Fibroblast of lung (primary cell): ENCODE measurements around the gene ACD. TPM values are rescaled to one million over a fixed set of nuclear protein-coding genes. Genes with fewer than 3 reads are reported as not detected.

Source experiments
- DNase-seq, 2 donors: peaks; one replicate each; pipeline versions ENCODE4 v3.0.0 to v3.0.0-alpha.2; 2010; ENCODE audit warnings: low read depth in 2 of 2
- H2AFZ ChIP-seq: 2 replicates; pipeline ENCODE4 v1.5.1; 2012; ENCODE audit warnings: low read length, control low read depth, inconsistent platforms
- H3K27ac ChIP-seq: 2 replicates; pipeline ENCODE4 v1.5.1; 2011; ENCODE audit warnings: low read length, control low read depth; ENCODE audit not compliant: insufficient read depth
- H3K27me3 ChIP-seq: 2 replicates; pipeline ENCODE4 v1.5.1; 2011; ENCODE audit warnings: mild to moderate bottlenecking, low read length; ENCODE audit not compliant: control insufficient read depth, insufficient read depth
- H3K36me3 ChIP-seq: 2 replicates; pipeline ENCODE4 v1.5.1; 2011; ENCODE audit warnings: low read length; ENCODE audit not compliant: control insufficient read depth, insufficient read depth
- H3K4me1 ChIP-seq: 2 replicates; pipeline ENCODE4 v1.5.1; 2011; ENCODE audit warnings: low read length; ENCODE audit not compliant: control insufficient read depth, insufficient read depth; ENCODE audit errors: extremely low read depth
- H3K4me2 ChIP-seq: 2 replicates; pipeline ENCODE4 v1.5.1; 2011; ENCODE audit warnings: low read length, control low read depth; ENCODE audit not compliant: insufficient read depth; ENCODE audit errors: extremely low read depth
- H3K4me3 ChIP-seq, 4 experiments: fragments of 200-600 bp in 1 of 4; sonication (generic) in 1 of 4; replicated peaks in 1 of 4; 2 replicates each; pipeline ENCODE4 v1.5.1; 2011 to 2016; ENCODE audit warnings: low read length in 4 of 4, low read depth in 3 of 4, mild to moderate bottlenecking in 3 of 4, control low read depth in 2 of 4, inconsistent platforms in 1 of 4, mixed read lengths in 1 of 4; ENCODE audit not compliant: insufficient read depth in 1 of 4; ENCODE audit errors: control extremely low read depth in 1 of 4
- H3K79me2 ChIP-seq: 2 replicates; pipeline ENCODE4 v1.5.1; 2012; ENCODE audit warnings: mild to moderate bottlenecking, low read length, inconsistent platforms; ENCODE audit not compliant: control insufficient read depth, insufficient read depth
- H3K9ac ChIP-seq: 2 replicates; pipeline ENCODE4 v1.5.1; 2011; ENCODE audit warnings: mild to moderate bottlenecking, low read length, control low read depth; ENCODE audit not compliant: insufficient read depth
- H3K9me3 ChIP-seq: 2 replicates; pipeline ENCODE4 v1.5.1; 2012; ENCODE audit warnings: low read depth, low read length; ENCODE audit not compliant: control insufficient read depth, insufficient read depth
- H4K20me1 ChIP-seq: 2 replicates; pipeline ENCODE4 v1.5.1; 2011; ENCODE audit warnings: low read length; ENCODE audit not compliant: control insufficient read depth, insufficient read depth; ENCODE audit errors: extremely low read depth
- EZH2 ChIP-seq: IDR thresholded peaks from 2 replicates; pipeline ENCODE4 v1.5.1; 2012; ENCODE audit warnings: low read length, control low read depth, mild to moderate bottlenecking; ENCODE audit errors: missing control alignments
- polyA plus RNA-seq, 2 donors: library from polyadenylated mRNA; depleted of rRNA in 1 of 2; stranded (reverse) in 1 of 2; unstranded in 1 of 2; fragments of >200 nt; gene quantifications; 2 replicates each; pipeline ENCODE4 v1.2.1, GENCODE V29; 2011 to 2012; ENCODE audit warnings: missing spikeins in 1 of 2
- total RNA-seq: library from RNA; depleted of rRNA; stranded (reverse); fragments of >200 nt; gene quantifications from 2 replicates; pipeline ENCODE4 v1.2.1, GENCODE V29; 2014
- TF ChIP-seq, protein P1 (sequence below), 2 donors: IDR thresholded peaks in 1 of 2; conservative IDR thresholded peaks in 1 of 2; 1 replicate in 1 of 2; 2 replicates in 1 of 2; pipeline ENCODE4 v1.5.1; 2011 to 2012; ENCODE audit warnings: low read length in 2 of 2, control low read depth in 1 of 2, inconsistent platforms in 1 of 2, low read depth in 1 of 2, mild to moderate bottlenecking in 1 of 2

Gene ACD
- total and polyA plus RNA-seq, 2 donors (not counting 1 experiment from before 2014, with no cell fraction given): 7.9 to 9.2 TPM

DNA sequence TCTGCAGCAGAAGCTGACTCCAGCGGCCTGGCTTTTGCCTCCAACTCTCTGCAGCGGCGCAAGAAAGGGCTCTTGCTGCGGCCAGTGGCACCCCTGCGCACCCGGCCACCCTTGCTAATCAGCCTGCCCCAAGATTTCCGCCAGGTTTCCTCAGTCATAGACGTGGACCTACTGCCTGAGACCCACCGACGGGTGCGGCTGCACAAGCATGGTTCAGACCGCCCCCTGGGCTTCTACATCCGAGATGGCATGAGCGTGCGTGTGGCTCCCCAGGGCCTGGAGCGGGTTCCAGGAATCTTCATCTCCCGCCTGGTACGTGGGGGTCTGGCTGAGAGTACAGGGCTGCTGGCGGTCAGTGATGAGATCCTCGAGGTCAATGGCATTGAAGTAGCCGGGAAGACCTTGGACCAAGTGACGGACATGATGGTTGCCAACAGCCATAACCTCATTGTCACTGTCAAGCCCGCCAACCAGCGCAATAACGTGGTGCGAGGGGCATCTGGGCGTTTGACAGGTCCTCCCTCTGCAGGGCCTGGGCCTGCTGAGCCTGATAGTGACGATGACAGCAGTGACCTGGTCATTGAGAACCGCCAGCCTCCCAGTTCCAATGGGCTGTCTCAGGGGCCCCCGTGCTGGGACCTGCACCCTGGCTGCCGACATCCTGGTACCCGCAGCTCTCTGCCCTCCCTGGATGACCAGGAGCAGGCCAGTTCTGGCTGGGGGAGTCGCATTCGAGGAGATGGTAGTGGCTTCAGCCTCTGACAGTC is 2.0 kb upstream of the ACD start:
- H4K20me1 ChIP-seq: no peaks in the 10 kb centered on the region
- no peak overlapping the region for H3K9ac ChIP-seq
- no peaks in the 10 kb centered on the region for H3K27me3 ChIP-seq
- no peaks in the 10 kb centered on the region for H3K79me2 ChIP-seq
- DNase-seq: no peak
- no peak overlapping the region for H2AFZ ChIP-seq
- H3K4me3 ChIP-seq: no peak overlapping the region
- H3K9me3 ChIP-seq: no peaks in the 10 kb centered on the region
- TF ChIP-seq, protein P1, sequence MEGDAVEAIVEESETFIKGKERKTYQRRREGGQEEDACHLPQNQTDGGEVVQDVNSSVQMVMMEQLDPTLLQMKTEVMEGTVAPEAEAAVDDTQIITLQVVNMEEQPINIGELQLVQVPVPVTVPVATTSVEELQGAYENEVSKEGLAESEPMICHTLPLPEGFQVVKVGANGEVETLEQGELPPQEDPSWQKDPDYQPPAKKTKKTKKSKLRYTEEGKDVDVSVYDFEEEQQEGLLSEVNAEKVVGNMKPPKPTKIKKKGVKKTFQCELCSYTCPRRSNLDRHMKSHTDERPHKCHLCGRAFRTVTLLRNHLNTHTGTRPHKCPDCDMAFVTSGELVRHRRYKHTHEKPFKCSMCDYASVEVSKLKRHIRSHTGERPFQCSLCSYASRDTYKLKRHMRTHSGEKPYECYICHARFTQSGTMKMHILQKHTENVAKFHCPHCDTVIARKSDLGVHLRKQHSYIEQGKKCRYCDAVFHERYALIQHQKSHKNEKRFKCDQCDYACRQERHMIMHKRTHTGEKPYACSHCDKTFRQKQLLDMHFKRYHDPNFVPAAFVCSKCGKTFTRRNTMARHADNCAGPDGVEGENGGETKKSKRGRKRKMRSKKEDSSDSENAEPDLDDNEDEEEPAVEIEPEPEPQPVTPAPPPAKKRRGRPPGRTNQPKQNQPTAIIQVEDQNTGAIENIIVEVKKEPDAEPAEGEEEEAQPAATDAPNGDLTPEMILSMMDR (conservative IDR thresholded peaks at IDR 0.05 in 1 of 2, IDR thresholded peaks at IDR 0.05 in 1 of 2; ENCODE audit: low read depth in 1 of 2, low read length in 2 of 2): no peak
- TF ChIP-seq EZH2: no peak
- H3K4me2 ChIP-seq: no peak overlapping the region
- peaks cover 6% of the 10 kb centered on the region for H3K36me3 ChIP-seq
- no peak overlapping the region for H3K27ac ChIP-seq
- H3K4me1 ChIP-seq: peaks cover 13% of the 10 kb centered on the region

DNA sequence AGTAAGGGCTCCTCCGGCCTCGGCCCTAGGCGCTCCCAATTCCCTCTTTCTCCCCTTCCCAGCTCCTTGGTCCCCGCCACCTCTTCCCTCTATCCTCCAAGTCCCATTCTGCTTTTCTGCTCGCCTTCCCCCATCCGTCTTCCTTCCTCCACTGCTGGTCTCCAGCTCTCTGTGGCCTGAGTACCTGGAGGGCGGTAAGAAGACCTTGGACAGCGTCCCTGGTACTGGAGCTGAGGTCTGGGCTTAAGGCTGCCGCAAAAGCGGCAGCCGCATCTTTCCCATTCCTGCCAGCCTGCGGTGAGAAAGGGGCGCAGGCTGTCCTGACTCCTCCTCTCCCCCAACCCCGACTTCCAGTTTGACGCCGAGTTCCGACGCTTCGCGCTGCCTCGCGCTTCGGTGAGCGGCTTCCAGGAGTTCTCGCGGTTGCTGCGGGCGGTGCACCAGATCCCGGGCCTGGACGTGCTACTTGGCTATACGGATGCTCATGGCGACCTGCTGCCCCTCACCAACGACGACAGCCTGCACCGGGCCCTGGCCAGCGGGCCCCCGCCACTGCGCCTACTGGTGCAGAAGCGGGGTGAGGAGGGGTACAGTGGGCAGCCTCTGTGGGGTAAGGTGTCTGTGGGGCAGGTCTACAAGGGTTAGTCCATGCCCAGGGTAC is 1.2 kb upstream of the ACD start:
- Histone ChIP-seq H3K27ac (no peak overlapping the region), H3K4me3 (peak overlapping the region; percentile 36 to 92 (median 40)), H3K4me2 (peak overlapping the region; percentile 79), H3K36me3 (peaks cover 6% of the 10 kb centered on the region), H2AFZ (peak overlapping the region; percentile 43), H3K9me3 (no peaks in the 10 kb centered on the region), H3K9ac (no peak overlapping the region), H3K4me1 (peaks cover 10% of the 10 kb centered on the region), H3K27me3 (no peaks in the 10 kb centered on the region), H4K20me1 (no peaks in the 10 kb centered on the region), H3K79me2 (no peaks in the 10 kb centered on the region)
- DNase-seq: peak; percentile 34 to 56
- TF ChIP-seq, protein P1 (conservative IDR thresholded peaks at IDR 0.05 in 1 of 2, IDR thresholded peaks at IDR 0.05 in 1 of 2; ENCODE audit: low read depth in 1 of 2, low read length in 2 of 2): no peak

DNA sequence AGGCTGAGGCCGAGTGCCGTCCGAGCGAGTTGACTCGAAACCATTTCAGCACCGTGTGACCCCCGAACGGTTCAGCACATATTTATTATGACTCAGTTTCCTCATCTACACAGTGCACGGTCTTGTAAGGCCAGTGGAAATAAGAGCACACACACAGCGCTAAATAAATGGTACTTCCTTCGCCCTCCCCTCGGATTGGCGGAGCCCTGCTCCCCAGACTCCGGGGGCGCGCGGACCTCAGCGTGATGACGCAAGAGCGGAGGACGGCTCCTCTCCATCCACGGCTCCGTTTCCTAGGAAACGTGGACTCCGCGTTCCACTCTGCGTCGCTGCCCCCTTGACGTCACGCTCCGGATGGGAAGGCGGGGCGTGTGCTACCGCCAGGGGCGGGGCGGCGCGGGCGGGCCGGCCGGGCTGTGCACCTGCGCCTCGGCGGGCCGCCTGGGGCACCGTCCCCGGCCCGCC is 536 bp upstream of the ACD start, which contains the start of gene PARD6A:
PARD6A (plus strand) TSS at position 397 of the 465 bp plus-strand sequence. CDS start 79 bp downstream, outside the sequence.
- peak; percentile 96 to 97 for DNase-seq
- H3K36me3 ChIP-seq: peaks cover 6% of the 10 kb centered on the region
- peak within 1 kb of the TSS; percentile 88 to 97 (median 93) for H3K4me3 ChIP-seq
- H3K79me2 ChIP-seq: no peaks in the 10 kb centered on the region
- peaks cover 6% of the 10 kb centered on the region for H3K4me1 ChIP-seq
- peak within 1 kb of the TSS; percentile 92 for H2AFZ ChIP-seq
- H3K27ac ChIP-seq: peak within 1 kb of the TSS; percentile 100
- peaks cover 2% of the 10 kb centered on the region for H4K20me1 ChIP-seq
- H3K27me3 ChIP-seq: no peaks in the 10 kb centered on the region
- H3K9me3 ChIP-seq: no peaks in the 10 kb centered on the region
- H3K4me2 ChIP-seq: peak within 1 kb of the TSS; percentile 100
- peak within 1 kb of the TSS; percentile 88 for H3K9ac ChIP-seq
- TF ChIP-seq EZH2: no peak
- TF ChIP-seq, protein P1 (conservative IDR thresholded peaks at IDR 0.05 in 1 of 2, IDR thresholded peaks at IDR 0.05 in 1 of 2; ENCODE audit: low read depth in 1 of 2, low read length in 2 of 2): no peak
